CD4-positive, alpha-beta T cell treated with Interferon gamma for 1 hour (primary cell): ENCODE results near the gene ACP6.
"Not testable (repeated sequence)": the region's sequence is repeated elsewhere in the genome, so short reads cannot be mapped to it uniquely, and the experiment has no call there.

Experiments used
- DNase-seq: peaks from one replicate; pipeline ENCODE4 v3.0.0-alpha.2; 2020

The ACP6 gene

DNA sequence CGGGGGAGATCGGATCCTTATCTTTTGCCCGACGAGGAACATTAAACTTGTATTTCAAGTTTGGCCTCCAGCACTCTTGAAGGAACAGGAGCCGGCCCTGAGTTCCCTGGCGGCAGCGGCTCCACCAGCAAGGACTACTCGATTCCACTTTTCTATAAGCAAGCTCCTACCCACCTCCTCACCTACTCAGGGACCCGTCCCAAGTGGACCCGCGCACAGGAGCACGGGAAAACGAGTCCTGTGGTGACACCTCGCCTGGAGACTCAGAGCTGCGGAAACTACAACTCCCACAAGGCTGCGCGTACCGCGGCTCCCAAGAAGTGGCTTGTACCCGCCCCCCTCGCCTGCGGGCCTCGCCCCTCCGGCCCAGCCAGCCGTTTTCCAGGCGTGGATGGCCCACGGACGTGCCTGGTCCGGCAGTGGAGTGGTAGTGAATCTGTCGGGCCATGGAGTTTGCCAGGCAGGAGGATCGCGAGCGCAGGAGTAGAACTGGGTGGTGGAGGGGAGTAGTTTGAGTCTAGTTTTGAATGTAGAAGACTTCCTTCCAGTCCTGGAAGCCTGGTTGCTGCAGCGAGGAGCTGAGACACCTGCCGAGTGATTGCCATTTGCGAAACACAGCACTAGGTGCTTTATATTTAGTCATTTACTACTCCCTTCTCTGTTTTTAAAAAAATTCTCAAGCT, at the start of gene ACP6:
Gene ACP6, minus strand, starts transcription at position 206 of the 683 bp plus-strand sequence. CDS start 476 bp downstream, outside the sequence.
- peak; percentile 90 for DNase-seq

- DNase-seq = no peak
Measured at GRCh38 chr1:147719711-147720225, 49.4 kb upstream of the ACP6 start.

DNA sequence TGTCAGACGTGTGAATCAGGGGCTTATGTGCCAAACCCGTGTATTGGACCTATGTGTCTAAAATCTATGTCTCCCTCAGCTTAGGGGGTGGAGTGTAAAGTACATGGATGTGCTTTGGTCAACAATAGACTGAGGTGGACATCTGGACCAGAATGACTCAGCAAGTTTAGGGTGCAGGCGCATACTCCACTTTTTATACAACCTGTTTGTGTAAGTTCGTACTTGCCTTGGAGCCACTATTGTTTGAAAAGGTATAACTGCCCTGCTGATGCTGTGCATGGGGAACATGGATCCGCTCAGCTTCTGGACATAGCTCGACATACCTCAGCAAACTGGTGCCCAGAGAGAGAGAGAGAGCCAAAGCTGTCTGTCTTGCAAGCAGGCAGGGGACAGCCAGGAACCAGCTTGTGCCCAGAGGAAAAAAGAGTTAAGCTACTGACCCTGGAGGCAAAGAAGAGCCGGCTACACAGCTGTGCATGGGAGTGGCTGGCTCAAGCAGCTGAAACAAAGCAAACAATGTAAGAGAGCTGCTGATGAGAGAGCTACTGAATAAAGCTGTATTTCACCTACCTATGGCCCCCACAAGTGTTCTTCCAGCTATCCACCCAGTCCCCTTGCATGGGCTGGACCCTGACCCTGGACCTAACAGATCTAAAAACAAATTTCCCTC, 48.8 kb upstream of the ACP6 start:
- DNase-seq = no peak

DNA sequence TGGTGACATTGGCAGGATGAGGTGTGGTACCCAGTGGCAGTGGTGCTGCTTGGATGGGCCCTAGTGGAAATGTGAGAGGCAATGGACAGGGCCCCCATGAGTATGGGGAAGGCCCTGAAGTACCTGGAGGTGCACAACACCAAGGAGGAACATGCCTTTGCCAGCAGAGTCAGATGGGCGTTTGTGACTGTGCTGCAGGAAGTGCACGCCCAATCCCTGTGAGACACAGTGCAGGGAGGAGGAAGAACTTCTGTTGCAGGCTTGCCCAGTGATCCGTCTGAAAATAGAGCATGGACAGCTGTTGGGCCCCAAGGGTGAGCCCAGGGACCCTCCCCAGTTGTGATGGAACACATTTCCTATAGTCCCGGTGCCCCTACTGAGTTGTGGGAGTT, 47.4 kb upstream of the ACP6 start:
- DNase-seq = peak; percentile 4

- DNase-seq = peak; percentile 5
Measured at GRCh38 chr1:147717051-147717705, 46.9 kb upstream of the ACP6 start.

DNA sequence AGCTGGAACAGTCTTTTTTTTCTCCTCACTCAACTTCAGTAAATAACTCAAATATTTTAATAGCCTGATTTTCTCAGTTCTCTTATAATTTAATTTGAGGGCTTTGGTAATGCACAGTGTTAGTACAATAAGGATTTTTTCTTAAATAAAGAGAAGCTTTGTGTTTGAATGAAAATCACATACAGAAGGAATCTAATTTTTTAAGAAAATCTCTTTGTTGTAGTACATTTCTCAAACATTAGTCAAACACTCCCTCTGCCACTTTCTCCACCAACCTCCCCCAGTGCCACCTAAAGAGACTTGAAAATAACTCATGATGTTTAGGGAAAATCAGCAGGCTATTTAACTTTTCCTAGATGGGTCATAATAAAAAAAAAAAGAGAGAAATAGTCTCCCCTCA, 42.3 kb upstream of the ACP6 start:
- no peak for DNase-seq

GRCh38 chr1:147700042-147701006, 30.0 kb upstream of the ACP6 start:
- peak; percentile 27 for DNase-seq

- DNase-seq = no peak
Measured at GRCh38 chr1:147699686-147700041, 29.3 kb upstream of the ACP6 start.

DNA sequence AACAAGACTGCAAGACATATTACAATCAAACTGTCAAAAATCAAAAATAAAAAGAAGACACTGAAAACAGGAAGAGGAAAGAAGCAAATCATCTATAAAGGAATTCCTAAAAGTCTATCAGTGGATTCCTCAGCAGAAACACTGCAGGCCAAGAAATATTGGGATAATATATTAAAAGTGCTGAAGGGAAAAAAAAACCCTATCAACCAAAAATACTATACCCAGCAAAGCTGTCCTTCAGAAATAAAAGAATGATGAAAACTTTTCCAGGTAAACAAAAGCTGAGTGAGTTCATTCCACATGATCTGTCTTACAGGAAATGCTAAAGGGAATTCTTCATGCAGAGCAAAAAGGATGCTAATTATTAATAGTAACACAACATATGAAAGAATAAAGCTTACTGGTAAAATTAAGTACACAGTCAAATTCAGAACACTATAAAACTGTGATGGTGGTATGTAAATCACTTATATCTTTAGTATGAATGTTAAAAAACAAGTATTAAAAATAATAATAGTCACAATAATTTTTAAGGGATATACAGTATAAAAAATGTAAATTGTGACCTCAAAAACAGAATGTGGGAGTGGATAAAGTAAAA, 12.9 kb upstream of the ACP6 start:
- DNase-seq = no peak

GRCh38 chr1:147680608-147681235, 10.4 kb upstream of the ACP6 start:
- DNase-seq = not testable (repeated sequence)

- DNase-seq = not testable (repeated sequence)
Measured at GRCh38 chr1:147677681-147678080, 7.4 kb upstream of the ACP6 start.

DNA sequence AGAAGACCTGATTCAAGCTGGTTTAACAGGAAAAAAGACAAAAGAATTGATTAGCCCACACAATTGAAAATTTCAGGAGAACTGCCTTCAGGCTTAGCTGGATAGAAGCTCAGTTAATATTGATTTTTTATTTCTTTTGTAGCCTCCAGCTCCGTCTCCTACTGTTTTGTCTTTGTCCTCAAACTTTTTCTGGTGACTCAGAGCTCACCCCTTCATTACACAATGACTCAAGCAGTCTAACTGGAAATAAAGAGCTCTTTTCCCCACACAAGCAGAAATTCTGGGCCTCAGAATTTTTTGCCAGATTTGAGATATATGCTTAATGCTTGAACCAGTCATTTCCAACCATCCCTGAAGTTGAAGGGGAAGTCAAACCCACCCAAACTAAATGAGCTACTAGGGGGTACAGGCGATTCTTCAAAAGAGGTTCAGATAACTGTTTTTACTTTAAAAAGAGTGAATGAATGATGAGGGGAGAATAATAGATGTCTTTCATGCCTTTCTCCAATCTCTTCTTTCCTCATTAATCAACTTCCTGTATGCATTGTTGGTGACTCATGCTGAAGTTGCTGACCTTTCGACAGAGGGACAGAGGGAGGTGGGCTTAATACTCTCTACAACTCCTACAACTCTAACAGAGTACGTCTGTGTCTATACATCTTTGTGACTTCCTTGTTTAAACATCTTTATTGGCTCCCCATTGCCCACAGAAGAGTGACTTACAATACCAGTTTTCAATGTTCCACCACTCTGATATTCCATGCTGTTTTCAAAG, 6.2 kb upstream of the ACP6 start:
- no peak for DNase-seq

DNA sequence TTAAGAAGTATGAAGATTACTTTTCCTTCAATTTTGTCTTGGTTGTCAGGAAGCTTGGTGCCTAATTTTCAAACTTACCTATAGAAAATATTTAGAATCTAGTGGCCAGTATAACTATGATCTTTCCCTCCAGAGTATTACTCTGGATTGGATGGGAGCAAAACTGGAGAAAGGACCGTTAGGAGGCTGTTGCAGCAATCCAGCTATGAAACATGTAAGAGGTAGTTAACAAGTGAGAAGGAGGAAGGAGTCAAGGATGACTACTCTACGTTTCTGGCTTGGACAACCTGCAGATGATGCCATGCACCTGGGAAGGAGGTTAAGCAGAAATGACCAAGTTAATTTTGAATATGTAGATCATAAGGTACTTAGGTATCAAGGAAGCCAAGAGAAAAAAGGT, 3.5 kb upstream of the ACP6 start:
- no peak for DNase-seq

DNA sequence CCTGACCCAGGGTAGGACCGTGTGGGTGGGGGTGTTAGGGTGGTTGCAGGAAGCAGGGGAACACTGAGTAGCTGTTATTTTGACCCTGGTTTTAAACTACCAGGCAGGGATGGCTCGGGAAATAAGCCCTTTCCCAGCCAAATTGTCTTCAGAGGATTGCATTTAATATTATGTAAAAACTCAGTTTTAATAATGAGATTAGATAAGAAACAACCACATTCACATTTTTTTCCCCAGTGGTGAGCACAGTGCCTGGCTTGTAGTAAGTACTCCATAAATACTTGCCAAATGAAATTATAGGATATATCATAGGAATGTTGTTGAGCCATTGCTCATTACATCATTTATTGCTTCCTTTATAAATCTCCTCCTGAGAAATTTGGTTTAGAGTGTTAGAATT, 3.1 kb upstream of the ACP6 start:
- DNase-seq = no peak

DNA sequence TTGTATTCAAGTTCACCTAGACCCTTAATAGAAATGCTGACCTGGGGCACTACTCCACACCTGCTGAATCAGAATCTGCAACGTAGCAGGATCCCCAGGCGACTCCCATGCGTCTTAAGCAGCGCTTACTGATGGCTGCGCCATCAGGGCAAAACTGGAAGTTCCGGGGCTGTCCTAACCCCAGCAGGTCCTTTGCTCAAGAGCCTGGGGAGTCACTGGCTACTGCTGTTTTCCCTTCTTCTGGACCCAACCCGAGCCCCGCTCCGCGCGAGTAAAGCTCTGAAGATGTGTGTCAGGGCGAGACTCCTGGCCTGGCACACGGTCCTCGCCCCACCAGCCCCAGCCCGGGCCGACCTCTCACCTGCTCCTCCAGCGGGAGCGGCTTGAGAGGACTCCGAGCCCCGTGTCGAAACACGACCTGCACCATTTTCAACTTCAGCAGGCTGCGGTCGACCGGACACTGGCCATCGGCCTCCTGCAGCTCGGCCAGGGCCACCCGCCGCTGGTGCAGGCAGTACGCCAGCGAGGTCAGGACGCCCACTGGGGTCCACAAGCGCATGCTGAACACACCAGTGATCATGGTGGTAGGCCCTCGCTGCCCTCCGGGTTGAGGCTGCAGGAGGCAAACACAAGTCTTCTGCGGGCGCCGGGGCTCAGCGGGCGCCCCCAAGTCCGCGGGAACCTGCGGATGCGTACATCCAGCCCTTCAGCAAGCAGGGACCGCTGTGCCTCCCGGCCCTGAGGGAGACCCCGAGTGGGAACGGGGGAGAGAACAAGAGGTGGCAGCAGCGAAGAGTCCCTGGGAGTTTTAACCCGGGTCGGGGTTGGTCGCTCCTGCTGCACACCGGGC, 630 bp downstream of the ACP6 start:
- peak; percentile 20 for DNase-seq

DNA sequence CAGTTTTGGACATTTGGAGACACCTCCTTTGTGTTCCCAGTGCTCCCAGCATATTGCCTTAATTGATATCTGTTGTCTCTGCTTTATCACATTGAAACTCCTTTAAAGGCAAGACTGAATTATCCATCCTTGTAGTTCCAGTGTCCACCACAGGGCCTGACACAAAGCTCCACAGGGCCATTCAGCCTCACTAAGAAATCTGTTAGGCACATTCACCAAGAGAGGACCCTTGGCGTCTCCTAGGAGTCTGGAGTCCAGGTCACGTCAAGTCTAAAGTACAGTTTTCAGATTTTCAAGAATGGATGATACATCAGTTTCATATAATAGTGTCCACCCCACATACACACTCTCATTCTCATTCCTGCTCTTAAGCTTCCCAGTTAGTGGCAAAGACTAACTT, 4.8 kb downstream of the ACP6 start:
- DNase-seq = no peak

DNA sequence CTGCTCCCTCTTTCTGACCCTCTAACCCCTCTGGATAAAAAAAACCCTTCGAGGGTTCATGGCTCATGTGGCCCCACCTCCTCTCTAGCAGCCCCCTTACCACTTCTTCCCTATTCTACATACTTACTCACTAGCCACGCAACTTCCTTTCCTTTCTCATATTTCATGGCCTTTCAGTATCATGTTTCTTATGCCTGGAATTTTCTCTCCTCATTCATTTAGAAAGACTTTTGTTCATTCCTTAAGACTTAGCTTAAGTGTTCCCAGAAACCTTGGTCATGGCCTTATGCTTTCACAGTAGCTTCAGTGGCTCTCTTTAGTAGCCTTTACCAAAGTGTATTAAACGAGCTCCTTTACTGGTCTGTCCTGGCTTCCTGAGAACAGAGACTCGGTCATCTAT, 6.1 kb downstream of the ACP6 start:
- no peak for DNase-seq

GRCh38 chr1:147654511-147654910, 15.8 kb downstream of the ACP6 start:
- no peak for DNase-seq

- DNase-seq = no peak
Measured at GRCh38 chr1:147652306-147652705, 18.0 kb downstream of the ACP6 start.

DNA sequence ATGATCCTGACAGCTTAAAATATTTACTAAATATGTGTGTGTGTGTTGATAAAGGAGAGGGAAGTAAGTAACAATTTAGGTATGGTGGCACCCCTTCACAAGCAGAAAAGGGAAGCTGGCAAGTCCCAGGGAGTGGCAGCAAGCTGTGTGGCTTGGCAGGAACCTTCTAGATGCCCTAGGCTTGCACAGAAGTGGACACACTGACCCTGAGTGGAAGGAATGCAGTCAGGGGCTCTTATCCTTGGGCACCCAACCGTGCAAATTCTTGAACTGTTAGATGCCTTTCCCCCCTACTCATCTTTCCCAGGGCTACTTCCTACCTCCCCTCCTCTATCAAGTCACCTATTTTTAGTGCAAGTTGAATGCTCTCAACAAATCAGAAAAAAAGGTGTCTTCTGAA, 18.9 kb downstream of the ACP6 start:
- DNase-seq = peak; percentile 16
